ENCODE results near the gene PILRB.

Gene PILRB

GRCh38 chr7:100413346-100413745, 55.4 kb downstream of the PILRB start:
- no peak for DNase-seq

GRCh38 chr7:100413889-100414288, 56.0 kb downstream of the PILRB start:
- no peak for DNase-seq

GRCh38 chr7:100415448-100415847, 57.5 kb downstream of the PILRB start:
- no peak for DNase-seq
